GM19099 (cell line): Measurements from ENCODE around the gene SVOP.
A peak's percentile ranks its signal among the peaks of the same experiment; 100 is the strongest.

Experiments
- POLR2A ChIP-seq: IDR thresholded peaks from 3 replicates; pipeline ENCODE4 v1.6.1; 2011; ENCODE audit warnings: low read depth; ENCODE audit not compliant: insufficient read length; ENCODE audit errors: extremely low read depth

Gene SVOP

GRCh38 chr12:109020796-109021380, at the start of gene SVOP:
Gene SVOP, minus strand, starts transcription at chr12:109021068. Its CDS starts 200 bp downstream, at chr12:109020868.
- no peak for TF ChIP-seq POLR2A

- TF ChIP-seq POLR2A: no peak
Observed at GRCh38 chr12:109069307-109070271, 48.7 kb upstream of the SVOP start.

- no peak for TF ChIP-seq POLR2A
Observed at GRCh38 chr12:109065853-109066193, 45.0 kb upstream of the SVOP start.

GRCh38 chr12:109065154-109065852, 44.4 kb upstream of the SVOP start:
- TF ChIP-seq POLR2A: no peak

GRCh38 chr12:109064143-109064542, 43.3 kb upstream of the SVOP start:
- TF ChIP-seq POLR2A: no peak

- TF ChIP-seq POLR2A: no peak
Observed at GRCh38 chr12:109058773-109059172, 37.9 kb upstream of the SVOP start.

- TF ChIP-seq POLR2A: no peak
Observed at GRCh38 chr12:109057376-109057775, 36.5 kb upstream of the SVOP start.

GRCh38 chr12:109056891-109057290, 36.0 kb upstream of the SVOP start:
- no peak for TF ChIP-seq POLR2A

GRCh38 chr12:109054520-109054919, 33.7 kb upstream of the SVOP start:
- no peak for TF ChIP-seq POLR2A

GRCh38 chr12:109053382-109054123, 32.7 kb upstream of the SVOP start:
- TF ChIP-seq POLR2A: peak; percentile 40

- TF ChIP-seq POLR2A: peak; percentile 41
Observed at GRCh38 chr12:109052414-109053323, 31.8 kb upstream of the SVOP start, which contains the start of gene USP30. Gene USP30, plus strand, starts transcription at chr12:109052576. Its CDS starts 103 bp downstream, at chr12:109052679.

GRCh38 chr12:109052097-109052413, 31.2 kb upstream of the SVOP start:
- TF ChIP-seq POLR2A: no peak

- TF ChIP-seq POLR2A: no peak
Observed at GRCh38 chr12:109047081-109047805, 26.4 kb upstream of the SVOP start.
